ENCODE data around the gene ZDHHC6.
"Not testable (repeated sequence)": the region's sequence is repeated elsewhere in the genome, so short reads cannot be mapped to it uniquely, and the experiment has no call there.

Gene ZDHHC6

GRCh38 chr10:112389271-112389822 lies 57.4 kb downstream of the ZDHHC6 start:
- DNase-seq (ENCODE audit: low read depth in 2 of 2): peak in 1 of 2 donors; percentile 48

GRCh38 chr10:112388548-112388947 lies 58.2 kb downstream of the ZDHHC6 start:
- no peak for DNase-seq (ENCODE audit: low read depth in 2 of 2)

- not testable (repeated sequence) for DNase-seq (ENCODE audit: low read depth in 2 of 2)
Measured at GRCh38 chr10:112388056-112388455, 58.7 kb downstream of the ZDHHC6 start.

GRCh38 chr10:112385201-112385600 lies 61.5 kb downstream of the ZDHHC6 start:
- DNase-seq (ENCODE audit: low read depth in 2 of 2): no peak

GRCh38 chr10:112384141-112384540 lies 62.6 kb downstream of the ZDHHC6 start:
- no peak for DNase-seq (ENCODE audit: low read depth in 2 of 2)

- no peak for DNase-seq (ENCODE audit: low read depth in 2 of 2)
Measured at GRCh38 chr10:112383325-112383724, 63.4 kb downstream of the ZDHHC6 start.

GRCh38 chr10:112382515-112383235 lies 64.0 kb downstream of the ZDHHC6 start:
- DNase-seq (ENCODE audit: low read depth in 2 of 2): no peak
